Muscle layer of colon (tissue), 2 donors: ENCODE measurements around the gene GRK4.
"Not testable (repeated sequence)": the region's sequence is repeated elsewhere in the genome, so short reads cannot be mapped to it uniquely, and the experiment has no call there.

Experiments used
- H3K27ac ChIP-seq: one replicate; pipeline ENCODE4 v1.7.0; 2013; ENCODE audit warnings: low read depth, mild to moderate bottlenecking, low read length, moderate library complexity
- H3K27me3 ChIP-seq, 2 donors: one replicate each; pipeline ENCODE4 v1.7.0; 2013; ENCODE audit warnings: low read length in 2 of 2, mild to moderate bottlenecking in 2 of 2; ENCODE audit not compliant: insufficient read depth in 2 of 2, control insufficient read depth in 1 of 2
- H3K36me3 ChIP-seq: one replicate; pipeline ENCODE4 v1.7.0; 2013; ENCODE audit warnings: mild to moderate bottlenecking, low read length; ENCODE audit not compliant: insufficient read depth
- H3K4me1 ChIP-seq: one replicate; pipeline ENCODE4 v1.7.0; 2013; ENCODE audit warnings: mild to moderate bottlenecking, low read length; ENCODE audit not compliant: insufficient read depth
- H3K4me3 ChIP-seq, 2 donors: one replicate each; pipeline ENCODE4 v1.7.0; 2013; ENCODE audit warnings: low read length in 2 of 2, low read depth in 1 of 2, mild to moderate bottlenecking in 1 of 2, moderate library complexity in 1 of 2
- H3K9ac ChIP-seq: one replicate; pipeline ENCODE4 v1.7.0; 2013; ENCODE audit warnings: low read length
- H3K9me3 ChIP-seq: one replicate; pipeline ENCODE4 v1.7.0; 2013; ENCODE audit warnings: mild to moderate bottlenecking, low read length
- donor health status: abdominal sarcoma.
- donor health status: Adenocarcinoma of cecum.

Gene GRK4

GRCh38 chr4:2963175-2963965 lies at the start of gene GRK4, which contains the start of gene NOP14:
TSS of gene GRK4 (plus strand) at chr4:2963571. CDS start at chr4:2964071, 500 bp downstream.
TSS of gene NOP14 (minus strand) at chr4:2963406. CDS start at chr4:2963319, 87 bp downstream.
- peak within 1 kb of the TSS; percentile 78 to 98 for H3K4me3 ChIP-seq
- peaks cover 25% of the 10 kb centered on the region for H3K4me1 ChIP-seq
- no peaks in the 10 kb centered on the region for H3K27me3 ChIP-seq
- H3K9ac ChIP-seq, result peak within 1 kb of the TSS; percentile 76
- H3K36me3 ChIP-seq, result no peaks in the 10 kb centered on the region
- H3K9me3 ChIP-seq, result no peaks in the 10 kb centered on the region
- H3K27ac ChIP-seq, result peak within 1 kb of the TSS; percentile 93

- no peaks in the 10 kb centered on the region for H3K9me3 ChIP-seq
- H3K4me3 ChIP-seq, result no peak overlapping the region
- H3K4me1 ChIP-seq, result no peaks in the 10 kb centered on the region
- no peak overlapping the region for H3K9ac ChIP-seq
- H3K27me3 ChIP-seq, result no peaks in the 10 kb centered on the region
- no peak overlapping the region for H3K27ac ChIP-seq
- peaks cover 32% of the 10 kb centered on the region for H3K36me3 ChIP-seq
Measured at GRCh38 chr4:2914256-2915126, 48.9 kb upstream of the GRK4 start.

DNA sequence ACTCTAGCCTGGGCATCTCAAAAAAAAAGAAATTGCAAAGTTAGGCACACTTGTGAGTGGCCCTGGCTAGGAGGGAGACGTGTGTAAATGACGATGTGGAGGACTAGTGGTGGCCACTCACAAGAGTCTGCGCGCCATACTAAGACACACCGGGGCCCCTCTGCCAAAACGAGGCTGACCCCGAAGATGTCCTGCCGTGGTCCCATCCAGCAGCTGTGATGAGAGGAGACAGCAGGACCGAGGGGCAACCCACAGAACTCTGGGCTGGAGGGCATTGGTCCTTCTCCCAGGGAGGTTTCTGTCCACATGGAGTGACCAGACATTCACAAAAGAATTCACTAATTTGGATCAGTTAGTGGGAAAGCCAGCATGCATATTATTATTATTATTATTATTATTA lies 47.6 kb upstream of the GRK4 start:
- Histone ChIP-seq H3K36me3 (peaks cover 25% of the 10 kb centered on the region), H3K27ac (no peak overlapping the region), H3K4me1 (no peaks in the 10 kb centered on the region), H3K9me3 (no peaks in the 10 kb centered on the region), H3K27me3 (no peaks in the 10 kb centered on the region), H3K9ac (no peak overlapping the region), H3K4me3 (no peak overlapping the region)

- peaks cover 22% of the 10 kb centered on the region for H3K36me3 ChIP-seq
- not testable (repeated sequence) for H3K27me3 ChIP-seq, H3K4me1 ChIP-seq, H3K4me3 ChIP-seq, H3K9me3 ChIP-seq, H3K27ac ChIP-seq, H3K9ac ChIP-seq
Measured at GRCh38 chr4:2916696-2917095, 46.7 kb upstream of the GRK4 start.

GRCh38 chr4:2918300-2918699 lies 45.1 kb upstream of the GRK4 start:
- H3K4me1 ChIP-seq, H3K9ac ChIP-seq, H3K27me3 ChIP-seq, H3K27ac ChIP-seq, H3K4me3 ChIP-seq, H3K9me3 ChIP-seq: not testable (repeated sequence)
- H3K36me3 ChIP-seq, result peaks cover 27% of the 10 kb centered on the region

GRCh38 chr4:2918714-2919113 lies 44.7 kb upstream of the GRK4 start:
- H3K4me3 ChIP-seq, H3K9me3 ChIP-seq, H3K9ac ChIP-seq, H3K4me1 ChIP-seq, H3K27ac ChIP-seq, H3K27me3 ChIP-seq: not testable (repeated sequence)
- peaks cover 27% of the 10 kb centered on the region for H3K36me3 ChIP-seq

DNA sequence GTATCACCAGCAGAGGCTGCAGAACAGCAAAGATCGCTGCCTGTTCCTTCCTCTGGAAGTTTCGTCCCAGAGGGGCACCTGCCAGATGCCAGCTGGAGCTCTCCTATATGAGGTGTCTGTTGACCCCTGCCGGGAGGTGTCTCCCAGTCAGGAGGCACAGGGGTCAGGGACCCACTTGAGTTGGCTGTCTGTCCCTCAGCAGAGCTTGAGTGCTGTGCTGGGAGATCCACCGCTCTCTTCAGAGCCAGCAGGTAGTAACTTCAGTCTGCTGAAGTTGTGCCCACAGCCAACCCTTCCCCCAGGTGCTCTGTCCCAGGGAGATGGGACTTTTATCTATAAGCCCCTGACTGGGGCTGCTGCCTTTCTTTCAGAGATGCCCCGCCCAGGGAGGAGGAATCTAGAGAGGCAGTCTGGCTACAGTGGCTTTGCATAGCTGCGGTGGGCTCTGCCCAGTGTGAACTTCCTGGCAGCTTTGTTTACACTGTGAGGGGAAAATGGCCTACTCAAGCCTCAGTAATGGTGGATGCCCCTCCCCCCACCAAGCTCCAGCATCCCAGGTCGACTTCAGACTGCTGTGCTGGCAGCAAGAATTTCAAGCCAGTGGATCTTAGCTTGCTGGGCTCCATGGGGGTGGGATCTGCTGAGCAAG lies 40.8 kb upstream of the GRK4 start:
- not testable (repeated sequence) for H3K27ac ChIP-seq, H3K4me1 ChIP-seq
- peaks cover 50% of the 10 kb centered on the region for H3K36me3 ChIP-seq

GRCh38 chr4:2923141-2923551 lies 40.2 kb upstream of the GRK4 start:
- Histone ChIP-seq H3K36me3 (peaks cover 54% of the 10 kb centered on the region), H3K4me3 (no peak overlapping the region), H3K4me1 (no peaks in the 10 kb centered on the region), H3K9ac (no peak overlapping the region), H3K27me3 (no peaks in the 10 kb centered on the region), H3K27ac (no peak overlapping the region), H3K9me3 (no peaks in the 10 kb centered on the region)

More for the DNA sequence above, 40.8 kb upstream of the GRK4 start:
- H3K9me3 ChIP-seq, H3K9ac ChIP-seq, H3K4me3 ChIP-seq, H3K27me3 ChIP-seq: not testable (repeated sequence)

- H3K27me3 ChIP-seq, result no peaks in the 10 kb centered on the region
- H3K4me1 ChIP-seq, result no peaks in the 10 kb centered on the region
- H3K27ac ChIP-seq, result no peak overlapping the region
- no peak overlapping the region for H3K9ac ChIP-seq
- H3K9me3 ChIP-seq, result no peaks in the 10 kb centered on the region
- H3K4me3 ChIP-seq, result no peak overlapping the region
- peaks cover 60% of the 10 kb centered on the region for H3K36me3 ChIP-seq
Measured at GRCh38 chr4:2923668-2924173, 39.6 kb upstream of the GRK4 start.

- peaks cover 65% of the 10 kb centered on the region for H3K36me3 ChIP-seq
- no peak overlapping the region for H3K27ac ChIP-seq
Measured at GRCh38 chr4:2924286-2924685, 39.1 kb upstream of the GRK4 start.

GRCh38 chr4:2924765-2925301 lies 38.5 kb upstream of the GRK4 start:
- no peak overlapping the region for H3K9ac ChIP-seq
- H3K4me1 ChIP-seq, result no peaks in the 10 kb centered on the region
- no peak overlapping the region for H3K27ac ChIP-seq
- peaks cover 70% of the 10 kb centered on the region for H3K36me3 ChIP-seq
- H3K4me3 ChIP-seq, result no peak overlapping the region
- H3K27me3 ChIP-seq, result no peaks in the 10 kb centered on the region
- H3K9me3 ChIP-seq, result no peaks in the 10 kb centered on the region

More at GRCh38 chr4:2924286-2924685, 39.1 kb upstream of the GRK4 start:
- no peaks in the 10 kb centered on the region for H3K4me1 ChIP-seq
- no peak overlapping the region for H3K4me3 ChIP-seq
- no peak overlapping the region for H3K9ac ChIP-seq
- no peaks in the 10 kb centered on the region for H3K27me3 ChIP-seq
- H3K9me3 ChIP-seq, result no peaks in the 10 kb centered on the region
